SK-N-MC (cell line): ENCODE data around the gene POLH.
"Not testable (repeated sequence)": the region's sequence is repeated elsewhere in the genome, so short reads cannot be mapped to it uniquely, and the experiment has no call there.

ENCODE experiments used
- EZH2 ChIP-seq: fragments of 200-600 bp; sonication (generic); IDR thresholded peaks from one replicate; pipeline ENCODE4 v1.6.1; 2017; ENCODE audit warnings: antibody characterized with exemption
- FOXP2 ChIP-seq: optimal IDR thresholded peaks from 2 replicates; pipeline ENCODE3; 2011; ENCODE audit warnings: mild to moderate bottlenecking, moderate library complexity; ENCODE audit not compliant: insufficient read depth; ENCODE audit errors: extremely low read length, control extremely low read depth
- POLR2AphosphoS5 ChIP-seq: IDR thresholded peaks from 2 replicates; pipeline ENCODE4 v1.6.1; 2012; ENCODE audit warnings: mild to moderate bottlenecking, low read depth, low read length, borderline replicate concordance

- TF ChIP-seq EZH2, POLR2AphosphoS5, FOXP2: not testable (repeated sequence)
Measured at GRCh38 chr6:43538986-43539385, 37.0 kb upstream of the POLH start.
